Skeletal muscle satellite cell (primary cell): ENCODE measurements around the gene FAM13B. TPM values are rescaled to one million over a fixed set of nuclear protein-coding genes. Genes with fewer than 3 reads are reported as not detected.
"Not testable (repeated sequence)": the region's sequence is repeated elsewhere in the genome, so short reads cannot be mapped to it uniquely, and the experiment has no call there.

Experiments
- H3K27me3 ChIP-seq: 2 replicates; pipeline ENCODE4 v1.7.0; 2013; ENCODE audit warnings: low read length; ENCODE audit not compliant: control insufficient read depth, insufficient read depth
- H3K36me3 ChIP-seq: 2 replicates; pipeline ENCODE4 v1.7.0; 2013; ENCODE audit warnings: mild to moderate bottlenecking, control low read depth, low read length; ENCODE audit not compliant: insufficient read depth
- H3K4me1 ChIP-seq: 2 replicates; pipeline ENCODE4 v1.7.0; 2013; ENCODE audit warnings: low read length; ENCODE audit not compliant: control insufficient read depth, insufficient read depth
- H3K4me2 ChIP-seq: 2 replicates; pipeline ENCODE4 v1.7.0; 2013; ENCODE audit warnings: mild to moderate bottlenecking, low read length
- H3K4me3 ChIP-seq: 2 replicates; pipeline ENCODE4 v1.7.0; 2013; ENCODE audit warnings: low read length
- H3K9ac ChIP-seq: 2 replicates; pipeline ENCODE4 v1.7.0; 2013; ENCODE audit warnings: mild to moderate bottlenecking, low read depth, low read length, moderate library complexity
- H3K9me3 ChIP-seq: replicated peaks from 2 replicates; pipeline ENCODE4 v1.7.0; 2013; ENCODE audit warnings: mild to moderate bottlenecking, control low read depth, low read length
- total RNA-seq: library from RNA; depleted of rRNA; stranded (reverse); fragments of >200 nt; gene quantifications from 2 replicates; pipeline ENCODE4 v1.2.3, GENCODE V29; 2012; rRNA removed

The FAM13B gene
- total RNA-seq = 14.2 and 17.9 TPM in 2 replicates

DNA sequence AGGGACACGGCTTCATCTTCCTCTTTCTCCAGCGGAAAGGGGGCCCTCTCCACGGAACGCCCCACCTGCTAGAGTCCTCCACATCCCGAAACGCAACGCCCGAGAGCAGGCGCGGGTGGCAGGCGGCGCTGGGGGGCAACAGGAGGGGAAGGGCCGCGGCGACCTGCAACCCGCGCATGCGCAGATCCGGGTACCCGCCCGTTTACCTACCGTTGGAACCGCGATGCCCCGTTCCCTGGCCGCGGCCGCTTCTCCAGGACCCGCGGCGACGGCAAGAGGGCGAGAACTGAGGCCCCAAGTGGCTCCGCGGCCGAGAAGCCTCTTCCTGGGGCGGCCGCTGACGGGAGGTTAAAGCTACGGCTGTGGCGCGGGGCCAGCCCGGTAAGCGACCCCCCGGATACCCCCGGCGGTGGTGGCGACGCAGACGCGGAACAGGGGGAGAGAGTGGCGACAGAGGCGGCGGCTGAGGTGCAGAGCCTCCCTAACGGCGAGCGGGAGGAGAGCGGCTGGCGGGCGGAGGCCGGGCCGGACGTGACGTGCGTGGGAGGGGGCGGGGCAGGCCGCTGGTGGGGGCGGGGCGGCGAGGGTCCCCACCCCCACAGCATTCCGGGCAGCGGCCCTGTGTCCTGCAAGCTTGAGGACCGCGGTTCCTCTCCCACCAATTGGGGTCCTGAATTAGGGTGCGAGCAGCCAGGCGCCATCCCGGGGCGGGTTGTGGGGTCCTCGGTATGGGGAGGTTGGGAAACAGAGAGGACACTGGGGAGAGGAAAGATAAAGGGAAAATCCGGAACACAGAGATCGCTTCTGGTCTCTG is at the start of gene FAM13B:
Gene FAM13B, minus strand, starts transcription at position 508 of the 814 bp plus-strand sequence. CDS start 13,968 bp downstream, outside the sequence.
- H3K4me1 ChIP-seq = peaks cover 15% of the 10 kb centered on the region

GRCh38 chr5:138082033-138082432 is 49.2 kb upstream of the FAM13B start:
- Histone ChIP-seq H3K4me1 (no peaks in the 10 kb centered on the region), H3K9ac (no peak overlapping the region), H3K4me2 (no peak overlapping the region)

More for the DNA sequence above, at the start of gene FAM13B:
- Histone ChIP-seq H3K27me3 (no peaks in the 10 kb centered on the region), H3K9me3 (no peaks in the 10 kb centered on the region), H3K4me3 (peak within 1 kb of the TSS; percentile 100), H3K36me3 (no peaks in the 10 kb centered on the region), H3K9ac (peak within 1 kb of the TSS; percentile 99), H3K4me2 (peak within 1 kb of the TSS; percentile 99)

GRCh38 chr5:138078006-138078643 is 45.2 kb upstream of the FAM13B start:
- no peak overlapping the region for H3K4me3 ChIP-seq
- H3K4me1 ChIP-seq = no peaks in the 10 kb centered on the region
- H3K9me3 ChIP-seq = no peaks in the 10 kb centered on the region
- no peaks in the 10 kb centered on the region for H3K36me3 ChIP-seq
- no peak overlapping the region for H3K4me2 ChIP-seq
- H3K27me3 ChIP-seq = peaks cover 3% of the 10 kb centered on the region
- H3K9ac ChIP-seq = no peak overlapping the region

More at GRCh38 chr5:138082033-138082432, 49.2 kb upstream of the FAM13B start:
- no peaks in the 10 kb centered on the region for H3K36me3 ChIP-seq
- no peaks in the 10 kb centered on the region for H3K9me3 ChIP-seq
- no peak overlapping the region for H3K4me3 ChIP-seq
- H3K27me3 ChIP-seq = peaks cover 9% of the 10 kb centered on the region

GRCh38 chr5:138077064-138077696 is 44.3 kb upstream of the FAM13B start:
- Histone ChIP-seq H3K4me1 (no peaks in the 10 kb centered on the region), H3K9ac (no peak overlapping the region), H3K4me2 (no peak overlapping the region)

DNA sequence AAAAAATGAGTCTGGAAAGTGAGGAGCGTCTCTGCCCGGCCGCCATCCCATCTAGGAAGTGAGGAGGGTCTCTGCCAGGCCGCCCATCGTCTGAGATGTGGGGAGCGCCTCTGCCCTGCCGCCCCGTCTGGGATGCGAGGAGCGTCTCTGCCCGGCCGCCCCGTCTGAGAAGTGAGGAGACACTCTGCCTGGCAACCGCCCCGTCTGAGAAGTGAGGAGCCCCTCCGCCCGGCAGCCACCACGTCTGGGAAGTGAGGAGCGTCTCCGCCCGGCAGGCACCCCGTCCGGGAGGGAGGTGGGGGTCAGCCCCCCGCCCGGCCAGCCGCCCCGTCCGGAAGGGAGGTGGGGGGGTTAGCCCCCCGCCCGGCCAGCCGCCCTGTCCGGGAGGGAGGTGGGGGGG is 37.1 kb upstream of the FAM13B start:
- not testable (repeated sequence) for H3K4me1 ChIP-seq, H3K4me3 ChIP-seq, H3K9ac ChIP-seq, H3K4me2 ChIP-seq, H3K36me3 ChIP-seq, H3K9me3 ChIP-seq, H3K27me3 ChIP-seq

More at GRCh38 chr5:138077064-138077696, 44.3 kb upstream of the FAM13B start:
- H3K9me3 ChIP-seq = no peaks in the 10 kb centered on the region
- no peak overlapping the region for H3K4me3 ChIP-seq
- H3K27me3 ChIP-seq = peaks cover 3% of the 10 kb centered on the region
- H3K36me3 ChIP-seq = no peaks in the 10 kb centered on the region

GRCh38 chr5:138068742-138069600 is 36.1 kb upstream of the FAM13B start:
- H3K4me2 ChIP-seq = no peak overlapping the region

GRCh38 chr5:138067945-138068344 is 35.1 kb upstream of the FAM13B start:
- Histone ChIP-seq H3K27me3 (peaks cover 4% of the 10 kb centered on the region), H3K4me1 (no peaks in the 10 kb centered on the region), H3K4me2 (no peak overlapping the region), H3K4me3 (no peak overlapping the region), H3K36me3 (no peaks in the 10 kb centered on the region), H3K9me3 (no peaks in the 10 kb centered on the region), H3K9ac (no peak overlapping the region)

More at GRCh38 chr5:138068742-138069600, 36.1 kb upstream of the FAM13B start:
- H3K4me3 ChIP-seq = no peak overlapping the region
- no peaks in the 10 kb centered on the region for H3K4me1 ChIP-seq
- H3K9me3 ChIP-seq = no peaks in the 10 kb centered on the region
- no peaks in the 10 kb centered on the region for H3K36me3 ChIP-seq
- H3K9ac ChIP-seq = no peak overlapping the region
- peaks cover 4% of the 10 kb centered on the region for H3K27me3 ChIP-seq

DNA sequence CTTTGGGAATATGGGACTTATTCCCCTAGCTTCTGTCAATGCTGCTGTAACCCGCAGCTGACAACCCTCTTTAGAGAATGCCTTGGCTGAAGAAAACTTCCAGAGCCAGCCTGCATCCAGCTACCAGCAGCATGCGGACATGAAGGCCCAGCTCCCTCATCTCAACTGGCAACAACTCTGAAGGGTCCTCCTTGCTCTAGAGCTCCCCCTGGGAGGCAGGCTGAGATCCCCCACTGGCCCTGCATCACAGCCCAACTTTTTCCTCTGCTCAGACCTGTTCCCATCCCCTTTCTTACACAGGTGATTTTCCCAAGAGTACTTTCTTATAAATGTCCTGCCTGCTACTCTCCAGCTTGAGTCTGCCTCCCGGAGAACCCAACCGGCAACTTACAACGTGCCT is 32.2 kb upstream of the FAM13B start:
- Histone ChIP-seq H3K27me3 (no peaks in the 10 kb centered on the region), H3K36me3 (no peaks in the 10 kb centered on the region), H3K4me2 (no peak overlapping the region), H3K4me1 (no peaks in the 10 kb centered on the region), H3K9ac (no peak overlapping the region), H3K9me3 (no peaks in the 10 kb centered on the region), H3K4me3 (no peak overlapping the region)

DNA sequence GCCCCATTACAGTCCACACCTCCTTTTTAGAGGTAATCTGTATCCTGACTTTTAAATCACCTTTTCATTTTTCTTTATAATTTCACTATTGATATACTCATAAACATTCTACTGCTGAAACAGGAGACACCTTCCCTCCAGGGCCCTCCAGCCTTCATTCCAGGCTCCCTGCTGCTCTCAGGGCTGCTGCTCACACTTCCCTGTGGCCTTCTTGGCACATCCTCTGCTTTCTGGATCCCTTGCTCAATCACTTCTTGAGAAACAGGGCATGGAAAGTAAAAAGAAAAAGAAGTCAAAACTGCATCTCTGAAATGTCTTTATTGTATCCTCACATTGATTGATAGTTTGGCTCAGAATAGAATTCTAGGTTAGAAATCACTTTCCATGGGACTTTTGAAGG is 31.6 kb upstream of the FAM13B start:
- H3K27me3 ChIP-seq = no peaks in the 10 kb centered on the region
- no peak overlapping the region for H3K4me3 ChIP-seq
- no peaks in the 10 kb centered on the region for H3K4me1 ChIP-seq
- H3K9me3 ChIP-seq = no peaks in the 10 kb centered on the region
- no peak overlapping the region for H3K9ac ChIP-seq
- H3K36me3 ChIP-seq = no peaks in the 10 kb centered on the region
- no peak overlapping the region for H3K4me2 ChIP-seq

- Histone ChIP-seq H3K4me3 (no peak overlapping the region), H3K36me3 (no peaks in the 10 kb centered on the region), H3K4me2 (no peak overlapping the region), H3K9me3 (no peaks in the 10 kb centered on the region), H3K27me3 (peaks cover 32% of the 10 kb centered on the region), H3K4me1 (no peaks in the 10 kb centered on the region), H3K9ac (no peak overlapping the region)
These were observed 22.1 kb upstream of the FAM13B start for GRCh38 chr5:138054847-138055558.
